Rectal smooth muscle tissue (tissue), 1 donor: ENCODE results near the gene KIF1A.
"Not testable (repeated sequence)": the region's sequence is repeated elsewhere in the genome, so short reads cannot be mapped to it uniquely, and the experiment has no call there.

ENCODE experiments used
- H3K27ac ChIP-seq: one replicate; pipeline ENCODE4 v1.7.0; 2013; ENCODE audit warnings: low read depth, low read length, inconsistent platforms
- H3K27me3 ChIP-seq: one replicate; pipeline ENCODE4 v1.7.0; 2013; ENCODE audit warnings: low read length; ENCODE audit not compliant: control insufficient read depth, insufficient read depth
- H3K36me3 ChIP-seq: one replicate; pipeline ENCODE4 v1.7.0; 2013; ENCODE audit warnings: low read length; ENCODE audit not compliant: control insufficient read depth, insufficient read depth
- H3K4me1 ChIP-seq: one replicate; pipeline ENCODE4 v1.7.0; 2013; ENCODE audit warnings: low read length; ENCODE audit not compliant: control insufficient read depth, insufficient read depth
- H3K4me3 ChIP-seq: one replicate; pipeline ENCODE4 v1.7.0; 2013; ENCODE audit warnings: low read length
- H3K9ac ChIP-seq: one replicate; pipeline ENCODE4 v1.7.0; 2013; ENCODE audit warnings: low read length

KIF1A gene

GRCh38 chr2:240782886-240783818, 36.9 kb downstream of the KIF1A start:
- no peak overlapping the region for H3K4me3 ChIP-seq
- peaks cover 3% of the 10 kb centered on the region for H3K27me3 ChIP-seq
- no peak overlapping the region for H3K27ac ChIP-seq
- H3K4me1 ChIP-seq: no peaks in the 10 kb centered on the region
- H3K9ac ChIP-seq: no peak overlapping the region
- H3K36me3 ChIP-seq: no peaks in the 10 kb centered on the region

DNA sequence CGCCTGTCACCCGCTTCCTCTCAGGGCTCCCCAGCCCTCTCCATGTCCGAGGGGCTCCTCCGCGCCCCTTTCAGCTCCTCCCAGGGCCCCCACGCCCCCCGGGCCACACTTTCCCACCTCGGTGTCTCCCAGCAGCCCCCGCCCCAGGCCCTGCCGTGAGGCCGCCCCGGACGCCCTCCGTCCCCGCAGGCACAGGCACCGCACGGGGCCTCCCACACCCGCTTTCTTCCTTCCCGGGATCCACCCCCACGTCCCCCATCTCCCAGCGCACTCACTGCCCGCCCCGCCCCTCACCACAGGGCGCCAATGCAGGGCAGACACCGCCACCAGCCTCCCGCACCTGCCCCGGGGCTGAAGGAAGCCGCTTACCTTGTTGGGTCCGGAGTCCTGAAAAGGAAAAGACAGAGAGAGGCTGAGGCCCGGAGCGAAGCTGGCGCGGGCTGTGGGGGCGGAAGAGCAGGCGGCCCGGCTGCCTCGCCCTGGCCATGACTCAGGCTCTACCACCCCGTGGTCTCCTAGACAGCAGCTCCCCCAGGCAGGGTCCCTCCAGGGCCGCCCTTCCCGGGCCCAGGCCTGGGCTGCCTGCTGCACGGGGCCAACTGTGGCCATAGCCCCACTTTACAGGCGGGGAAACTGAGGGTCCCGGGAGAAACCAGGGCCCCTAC, 37.7 kb downstream of the KIF1A start:
- H3K9ac ChIP-seq: no peak overlapping the region
- H3K36me3 ChIP-seq: no peaks in the 10 kb centered on the region
- H3K27me3 ChIP-seq: peaks cover 3% of the 10 kb centered on the region
- H3K4me1 ChIP-seq: no peaks in the 10 kb centered on the region
- H3K27ac ChIP-seq: no peak overlapping the region
- H3K4me3 ChIP-seq: no peak overlapping the region

DNA sequence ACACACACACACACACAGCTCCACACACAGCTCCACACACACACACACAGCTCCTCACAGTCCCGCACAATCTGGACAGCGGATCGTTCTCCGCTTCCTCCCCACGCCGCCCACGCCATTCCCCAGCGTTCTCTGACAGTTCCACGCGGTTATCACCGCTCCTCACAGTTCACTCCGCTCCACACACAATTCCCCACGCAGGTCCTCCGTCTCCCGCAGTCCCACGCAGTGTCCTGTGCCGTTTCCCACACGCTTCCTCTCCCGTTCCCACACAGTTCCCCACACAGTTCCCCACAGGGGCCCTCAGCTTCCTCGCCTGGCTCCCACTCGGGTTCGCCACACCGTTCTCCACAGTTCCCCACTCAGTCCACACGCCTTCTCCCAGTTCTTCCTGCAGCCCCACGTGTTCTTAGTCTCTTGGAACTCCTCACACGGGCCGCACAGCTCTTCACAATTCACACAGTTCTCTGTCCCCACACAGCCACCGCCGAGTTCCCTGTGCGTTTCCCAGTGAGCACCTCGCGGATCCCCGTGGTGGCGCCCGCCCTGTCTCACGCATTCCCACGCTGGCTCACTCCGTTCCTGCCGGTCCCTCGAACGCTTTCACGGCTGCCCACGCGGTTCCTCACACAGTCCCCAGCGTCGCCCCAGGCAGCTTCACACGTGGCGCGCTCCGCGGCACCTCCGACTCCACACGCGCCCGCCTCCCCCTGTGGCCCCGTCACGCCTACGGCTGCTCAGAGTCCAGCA, 38.4 kb downstream of the KIF1A start:
- H3K27ac ChIP-seq: no peak overlapping the region
- H3K27me3 ChIP-seq: peaks cover 3% of the 10 kb centered on the region
- no peaks in the 10 kb centered on the region for H3K4me1 ChIP-seq
- H3K9ac ChIP-seq: no peak overlapping the region
- H3K36me3 ChIP-seq: no peaks in the 10 kb centered on the region
- H3K4me3 ChIP-seq: no peak overlapping the region

DNA sequence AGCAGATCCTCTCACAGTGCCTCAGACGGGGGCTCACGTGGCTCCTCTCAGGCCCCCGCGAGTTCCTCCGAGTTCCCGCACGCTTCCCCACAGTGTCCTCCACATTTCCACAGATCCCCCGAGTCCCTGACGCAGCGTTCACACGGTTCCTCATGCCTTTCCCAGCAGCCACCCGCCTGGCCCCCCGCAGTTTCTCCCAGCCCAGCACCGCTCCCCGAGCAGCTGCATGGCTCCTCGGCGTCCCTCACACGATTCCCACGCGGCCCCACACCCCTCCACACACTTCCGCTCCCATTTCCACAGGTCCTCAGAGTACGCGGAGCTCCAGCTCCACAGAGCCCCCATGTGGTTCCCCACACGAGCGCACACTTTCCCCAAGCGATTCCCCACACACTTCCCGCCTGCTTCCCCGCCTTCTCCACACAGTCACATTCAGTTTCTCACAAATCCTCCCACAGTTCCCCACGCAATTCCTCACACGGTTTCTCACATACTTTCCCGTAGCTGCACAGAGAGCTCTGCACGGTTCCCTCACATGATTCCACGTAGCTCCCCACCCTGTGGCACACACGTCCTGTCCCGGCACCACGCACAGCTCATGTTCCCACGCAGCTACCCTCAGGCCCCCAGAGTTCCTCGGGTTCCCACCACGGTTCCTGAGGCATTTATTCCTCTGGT, 39.9 kb downstream of the KIF1A start:
- no peak overlapping the region for H3K27ac ChIP-seq
- H3K9ac ChIP-seq: no peak overlapping the region
- no peak overlapping the region for H3K4me3 ChIP-seq
- no peaks in the 10 kb centered on the region for H3K4me1 ChIP-seq
- H3K27me3 ChIP-seq: no peaks in the 10 kb centered on the region
- no peaks in the 10 kb centered on the region for H3K36me3 ChIP-seq

- not testable (repeated sequence) for H3K4me1 ChIP-seq, H3K4me3 ChIP-seq, H3K27ac ChIP-seq, H3K9ac ChIP-seq, H3K27me3 ChIP-seq, H3K36me3 ChIP-seq
Observed at GRCh38 chr2:240779250-240779832, 40.7 kb downstream of the KIF1A start.

DNA sequence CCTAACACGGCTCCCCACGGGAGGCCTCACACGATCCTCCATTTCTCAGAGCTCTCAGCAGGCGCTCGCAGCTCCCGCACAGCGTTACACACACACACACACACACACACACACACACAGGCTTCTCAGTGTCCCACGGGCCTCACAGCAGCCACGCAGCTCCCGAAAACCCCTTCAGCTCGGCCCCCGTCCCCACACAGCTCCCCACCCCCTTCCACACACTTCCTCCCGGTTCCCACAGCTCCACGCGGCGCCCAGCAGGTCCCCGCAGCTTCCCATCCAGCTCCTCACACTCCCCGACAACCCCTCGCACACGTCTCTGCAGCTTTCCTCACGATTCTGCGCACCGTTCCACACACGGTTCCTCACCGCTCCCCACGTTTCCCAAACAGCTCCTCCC, 41.6 kb downstream of the KIF1A start:
- H3K9ac ChIP-seq: no peak overlapping the region

DNA sequence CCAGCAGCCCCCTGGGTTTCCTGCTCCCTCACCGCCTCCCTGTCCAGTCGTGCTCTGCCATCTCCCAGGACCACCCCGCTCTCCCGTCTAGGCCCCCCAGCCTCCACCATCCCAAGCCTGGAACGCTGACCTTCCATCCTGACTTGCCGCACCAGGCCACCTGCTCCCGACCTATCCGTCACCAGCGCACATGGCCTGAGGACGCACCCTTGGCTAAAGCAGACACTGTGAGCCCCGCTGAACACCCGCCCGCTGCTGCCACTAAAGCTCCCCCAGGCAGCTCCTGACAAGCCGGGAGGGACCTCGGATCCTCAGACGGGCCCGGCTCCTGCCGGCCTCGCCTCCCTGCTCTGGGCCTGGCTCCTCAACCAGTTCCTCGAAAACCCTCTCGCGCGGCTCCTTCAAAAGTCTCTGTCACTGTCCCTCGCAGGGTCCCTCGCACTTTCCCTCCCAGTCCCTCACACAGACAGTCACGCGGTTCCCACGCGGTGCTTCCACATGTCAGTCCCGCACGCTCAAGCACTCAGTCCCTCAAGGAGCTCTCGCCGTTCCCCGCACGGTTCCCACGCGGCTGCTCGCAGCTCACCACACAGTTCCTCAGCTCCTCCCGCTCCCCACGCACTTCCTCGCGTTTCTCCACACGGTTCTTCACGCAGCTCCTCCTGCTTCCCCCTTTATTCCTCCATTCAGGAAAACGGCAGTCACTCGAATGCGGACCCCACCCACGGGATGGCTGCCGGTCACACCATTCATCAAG, 42.4 kb downstream of the KIF1A start:
- no peaks in the 10 kb centered on the region for H3K27me3 ChIP-seq
- H3K4me1 ChIP-seq: no peaks in the 10 kb centered on the region
- H3K9ac ChIP-seq: no peak overlapping the region
- no peak overlapping the region for H3K27ac ChIP-seq
- H3K4me3 ChIP-seq: no peak overlapping the region
- no peaks in the 10 kb centered on the region for H3K36me3 ChIP-seq

More for the DNA sequence above, 41.6 kb downstream of the KIF1A start:
- Histone ChIP-seq H3K4me1 (no peaks in the 10 kb centered on the region), H3K27ac (no peak overlapping the region), H3K27me3 (no peaks in the 10 kb centered on the region), H3K4me3 (no peak overlapping the region), H3K36me3 (no peaks in the 10 kb centered on the region)

GRCh38 chr2:240775905-240776304, 44.1 kb downstream of the KIF1A start:
- no peaks in the 10 kb centered on the region for H3K4me1 ChIP-seq
- H3K9ac ChIP-seq: no peak overlapping the region
- H3K27ac ChIP-seq: no peak overlapping the region
- H3K4me3 ChIP-seq: no peak overlapping the region
- H3K27me3 ChIP-seq: no peaks in the 10 kb centered on the region
- H3K36me3 ChIP-seq: no peaks in the 10 kb centered on the region

DNA sequence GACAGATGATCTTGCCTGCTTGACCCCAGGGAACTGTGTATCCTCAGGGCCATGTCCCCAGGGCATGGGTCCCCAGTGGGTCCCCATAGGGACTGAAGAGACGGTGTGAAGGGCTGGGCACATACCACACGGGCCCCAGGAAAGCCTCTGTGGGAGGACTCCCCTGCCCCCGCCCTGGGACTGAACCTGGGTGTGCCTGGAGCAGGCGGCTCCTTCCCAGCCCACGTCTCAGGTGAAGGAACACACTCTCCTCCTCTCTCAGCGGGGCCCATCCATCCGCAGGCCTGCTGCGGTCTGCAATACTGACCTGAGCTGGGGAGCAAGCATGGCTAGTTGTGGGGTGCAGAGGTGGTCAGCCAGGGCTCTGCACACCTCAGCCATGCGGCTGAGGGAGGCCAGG, 45.2 kb downstream of the KIF1A start:
- H3K36me3 ChIP-seq: no peaks in the 10 kb centered on the region
- no peak overlapping the region for H3K27ac ChIP-seq
- H3K9ac ChIP-seq: no peak overlapping the region
- H3K4me1 ChIP-seq: no peaks in the 10 kb centered on the region
- H3K27me3 ChIP-seq: no peaks in the 10 kb centered on the region
- no peak overlapping the region for H3K4me3 ChIP-seq

GRCh38 chr2:240769096-240769495, 50.9 kb downstream of the KIF1A start:
- Histone ChIP-seq H3K4me1 (no peaks in the 10 kb centered on the region), H3K27me3 (no peaks in the 10 kb centered on the region), H3K27ac (no peak overlapping the region), H3K9ac (no peak overlapping the region), H3K36me3 (no peaks in the 10 kb centered on the region), H3K4me3 (no peak overlapping the region)

- Histone ChIP-seq H3K9ac (no peak overlapping the region), H3K27ac (no peak overlapping the region), H3K4me1 (no peaks in the 10 kb centered on the region), H3K27me3 (no peaks in the 10 kb centered on the region), H3K4me3 (no peak overlapping the region), H3K36me3 (no peaks in the 10 kb centered on the region)
Observed at GRCh38 chr2:240768216-240768615, 51.8 kb downstream of the KIF1A start.
